H1 (cell line): ENCODE measurements around the gene SMIM13. TPM values are rescaled to one million over a fixed set of nuclear protein-coding genes. Genes with fewer than 3 reads are reported as not detected.

Experiments used
- CTCF ChIA-PET: fragments of 300-600 bp; sonication (Branson Sonifier 250); formaldehyde crosslinking; loops from one replicate; lab custom pipeline; 2021; ENCODE audit not compliant: partially characterized antibody; lab: Charles Lee
- POLR2A ChIA-PET: fragments of 300-600 bp; sonication (Branson Sonifier 250); formaldehyde crosslinking; loops from one replicate; lab custom pipeline; 2021; ENCODE audit warnings: inconsistent platforms; ENCODE audit not compliant: partially characterized antibody; lab: Charles Lee
- DNase-seq, 2 experiments: peaks; one replicate each; pipeline versions ENCODE4 v3.0.0 to v3.0.0-alpha.2; 2010 to 2022; ENCODE audit warnings: low spot score in 2 of 2, low read depth in 1 of 2, mixed read lengths in 1 of 2
- FAIRE-seq: peaks from 2 replicates; lab custom pipeline; 2011; peaks lifted over from hg19 to GRCh38; lab: Jason Lieb, UNC
- H2AFZ ChIP-seq: 2 replicates; pipeline ENCODE4 v1.8.1; 2012; ENCODE audit warnings: low read length, inconsistent platforms
- H2AK5ac ChIP-seq: 2 replicates; pipeline ENCODE4 v1.6.1; 2013; ENCODE audit warnings: low read depth, low read length
- H2BK120ac ChIP-seq: replicated peaks from 2 replicates; pipeline ENCODE3; 2013; ENCODE audit warnings: low read depth, low read length, inconsistent platforms
- H2BK12ac ChIP-seq: 2 replicates; pipeline ENCODE4 v1.6.1; 2013; ENCODE audit warnings: low read depth, low read length
- H2BK15ac ChIP-seq: 2 replicates; pipeline ENCODE4 v1.6.1; 2013; ENCODE audit warnings: low read length
- H2BK20ac ChIP-seq: 2 replicates; pipeline ENCODE4 v1.6.1; 2013; ENCODE audit warnings: low read length
- H2BK5ac ChIP-seq: 2 replicates; pipeline ENCODE4 v1.6.1; 2013; ENCODE audit warnings: low read depth, low read length
- H3K14ac ChIP-seq: 2 replicates; pipeline ENCODE4 v1.6.1; 2013; ENCODE audit warnings: inconsistent platforms; ENCODE audit not compliant: insufficient read length
- H3K18ac ChIP-seq: 2 replicates; pipeline ENCODE4 v1.6.1; 2013; ENCODE audit warnings: low read length; ENCODE audit errors: extremely low read depth
- H3K23ac ChIP-seq: 2 replicates; pipeline ENCODE4 v1.6.1; 2013; ENCODE audit warnings: inconsistent platforms; ENCODE audit not compliant: insufficient read length
- H3K23me2 ChIP-seq: 2 replicates; pipeline ENCODE4 v1.6.1; 2013; ENCODE audit warnings: low read depth, low read length
- H3K27ac ChIP-seq: 2 replicates; pipeline ENCODE4 v1.6.1; 2011; ENCODE audit warnings: low read depth, low read length, inconsistent platforms
- H3K27me3 ChIP-seq, 4 experiments: replicated peaks in 1 of 4; 1 replicate in 1 of 4; 2 replicates in 3 of 4; pipeline versions ENCODE4 v1.6.1 to v1.8.1; 2011 to 2013; ENCODE audit warnings: low read length in 3 of 4, mild to moderate bottlenecking in 3 of 4, inconsistent platforms in 2 of 4, mixed read lengths in 2 of 4, moderate library complexity in 1 of 4; ENCODE audit not compliant: control insufficient read depth in 3 of 4, insufficient read depth in 3 of 4; ENCODE audit errors: extremely low read depth in 1 of 4
- H3K36me3 ChIP-seq, 4 experiments: 2 replicates each; pipeline versions ENCODE4 v1.6.1 to v1.8.1; 2011 to 2013; ENCODE audit warnings: mild to moderate bottlenecking in 4 of 4, low read length in 3 of 4, moderate library complexity in 2 of 4, control low read depth in 1 of 4, inconsistent platforms in 1 of 4; ENCODE audit not compliant: insufficient read depth in 4 of 4, control insufficient read depth in 2 of 4
- H3K4ac ChIP-seq: replicated peaks from 2 replicates; pipeline ENCODE3; 2013; ENCODE audit warnings: low read length, low read depth, mixed read lengths, inconsistent platforms; ENCODE audit not compliant: insufficient read length
- H3K4me1 ChIP-seq, 4 experiments: replicated peaks in 1 of 4; 1 replicate in 1 of 4; 2 replicates in 3 of 4; pipeline versions ENCODE4 v1.6.1 to v1.8.1; 2011 to 2013; ENCODE audit warnings: low read length in 3 of 4, inconsistent platforms in 2 of 4, mixed read lengths in 1 of 4; ENCODE audit not compliant: insufficient read depth in 4 of 4, control insufficient read depth in 3 of 4
- H3K4me2 ChIP-seq, 2 experiments: 2 replicates each; pipeline versions ENCODE4 v1.6.1 to v1.8.1; 2011 to 2013; ENCODE audit warnings: low read depth in 2 of 2, low read length in 2 of 2, control low read depth in 1 of 2, inconsistent platforms in 1 of 2, mild to moderate bottlenecking in 1 of 2; ENCODE audit not compliant: insufficient read depth in 1 of 2
- H3K4me3 ChIP-seq, 4 experiments: fragments of 200-600, 300-600 bp in 1 of 4; sonication (generic), shearing (Covaris generic), sonication (Bioruptor Twin) in 1 of 4; 2 replicates each; pipeline versions ENCODE4 v1.5.1 to v1.8.1; 2011 to 2016; ENCODE audit warnings: low read length in 4 of 4, low read depth in 3 of 4, control low read depth in 2 of 4, inconsistent platforms in 2 of 4, mild to moderate bottlenecking in 2 of 4, mixed read lengths in 1 of 4, moderate library complexity in 1 of 4; ENCODE audit not compliant: insufficient read depth in 2 of 4; ENCODE audit errors: extremely low read depth in 1 of 4
- H3K56ac ChIP-seq: replicated peaks from 2 replicates; pipeline ENCODE3; 2013; ENCODE audit warnings: low read depth, mild to moderate bottlenecking, mixed read lengths, low read length, inconsistent platforms; ENCODE audit not compliant: insufficient read length
- H3K79me1 ChIP-seq: 2 replicates; pipeline ENCODE4 v1.6.1; 2013; ENCODE audit warnings: low read depth, low read length, control low read depth
- H3K79me2 ChIP-seq, 2 experiments: 2 replicates each; pipeline versions ENCODE4 v1.6.1 to v1.8.1; 2012 to 2013; ENCODE audit warnings: low read length in 2 of 2, mild to moderate bottlenecking in 2 of 2, inconsistent platforms in 1 of 2; ENCODE audit not compliant: insufficient read depth in 2 of 2, control insufficient read depth in 1 of 2
- H3K9ac ChIP-seq, 4 experiments: replicated peaks in 1 of 4; 1 replicate in 1 of 4; 2 replicates in 3 of 4; pipeline versions ENCODE4 v1.6.1 to v1.8.1; 2011 to 2013; ENCODE audit warnings: low read depth in 3 of 4, low read length in 3 of 4, control low read depth in 2 of 4, mild to moderate bottlenecking in 2 of 4, moderate library complexity in 2 of 4, inconsistent platforms in 1 of 4; ENCODE audit errors: extremely low read depth in 1 of 4
- H3K9me3 ChIP-seq, 2 experiments: 2 replicates each; pipeline versions ENCODE4 v1.6.1 to v1.8.1; 2012 to 2013; ENCODE audit warnings: mild to moderate bottlenecking in 2 of 2, moderate library complexity in 2 of 2, control low read depth in 1 of 2, inconsistent platforms in 1 of 2, low read depth in 1 of 2, low read length in 1 of 2, mixed read lengths in 1 of 2; ENCODE audit not compliant: insufficient read depth in 2 of 2
- H4K20me1 ChIP-seq, 2 experiments: replicated peaks in 1 of 2; 2 replicates each; pipeline versions ENCODE3 to v1.8.1; 2011 to 2013; ENCODE audit warnings: inconsistent platforms in 2 of 2, low read length in 2 of 2, mild to moderate bottlenecking in 1 of 2; ENCODE audit not compliant: insufficient read depth in 2 of 2, control insufficient read depth in 1 of 2
- H4K5ac ChIP-seq: 2 replicates; pipeline ENCODE4 v1.6.1; 2013; ENCODE audit warnings: low read length, low read depth, mixed read lengths, inconsistent platforms; ENCODE audit not compliant: insufficient read length
- H4K8ac ChIP-seq: 2 replicates; pipeline ENCODE4 v1.8.0; 2013; ENCODE audit warnings: mild to moderate bottlenecking, moderate library complexity, low read length, inconsistent platforms; ENCODE audit not compliant: insufficient read depth; ENCODE audit errors: extremely low read depth
- H4K91ac ChIP-seq: replicated peaks from 2 replicates; pipeline ENCODE3; 2013; ENCODE audit warnings: low read length, mixed read lengths, inconsistent platforms; ENCODE audit not compliant: insufficient read length
- BRCA1 ChIP-seq: IDR thresholded peaks from 2 replicates; pipeline ENCODE4 v1.6.1; 2012; ENCODE audit warnings: low read depth, low read length, improper control_type of control experiment
- CBX5 ChIP-seq: fragments of 300-800, 300-1000 bp; sonication (generic); IDR thresholded peaks from 2 replicates; pipeline ENCODE4 v1.7.1; 2016; ENCODE audit warnings: antibody characterized with exemption, low read length, low read depth
- EP300 ChIP-seq, 2 experiments: IDR thresholded peaks; 1 replicate in 1 of 2; 2 replicates in 1 of 2; pipeline ENCODE4 v1.6.1; 2011 to 2012; ENCODE audit warnings: low read depth in 2 of 2, low read length in 2 of 2, mild to moderate bottlenecking in 2 of 2, borderline replicate concordance in 1 of 2, inconsistent platforms in 1 of 2, moderate library complexity in 1 of 2
- FOSL1 ChIP-seq: IDR thresholded peaks from 2 replicates; pipeline ENCODE4 v1.6.1; 2011; ENCODE audit warnings: mild to moderate bottlenecking, low read depth, low read length, moderate library complexity; ENCODE audit not compliant: insufficient read depth
- MAFK ChIP-seq: IDR thresholded peaks from 2 replicates; pipeline ENCODE4 v1.6.1; 2012; ENCODE audit warnings: low read depth, mild to moderate bottlenecking, improper control_type of control experiment, low read length
- NANOG ChIP-seq: IDR thresholded peaks from 2 replicates; pipeline ENCODE4 v1.6.1; 2011; ENCODE audit warnings: low read length, low read depth, mild to moderate bottlenecking, inconsistent platforms; ENCODE audit not compliant: insufficient read depth, poor library complexity, severe bottlenecking
- POLR2A ChIP-seq, 2 experiments: IDR thresholded peaks; 1 replicate in 1 of 2; 2 replicates in 1 of 2; pipeline ENCODE4 v1.6.1; 2011; ENCODE audit warnings: low read depth in 2 of 2, low read length in 2 of 2, mild to moderate bottlenecking in 2 of 2; ENCODE audit errors: control extremely low read depth in 1 of 2
- RAD21 ChIP-seq, 2 experiments: IDR thresholded peaks in 1 of 2; conservative IDR thresholded peaks in 1 of 2; 2 replicates each; pipeline ENCODE4 v1.6.1; 2011; ENCODE audit warnings: low read depth in 2 of 2, low read length in 2 of 2, improper control_type of control experiment in 1 of 2, inconsistent platforms in 1 of 2, mild to moderate bottlenecking in 1 of 2, moderate library complexity in 1 of 2
- RBBP5 ChIP-seq: IDR thresholded peaks from 2 replicates; pipeline ENCODE4 v1.7.1; 2012; ENCODE audit warnings: low read depth, mild to moderate bottlenecking, inconsistent platforms, low read length, moderate library complexity, borderline replicate concordance
- SP1 ChIP-seq: IDR thresholded peaks from 2 replicates; pipeline ENCODE4 v1.6.1; 2011; ENCODE audit warnings: low read depth, low read length
- TAF7 ChIP-seq: optimal IDR thresholded peaks from 2 replicates; pipeline ENCODE3; 2011; ENCODE audit warnings: low read depth, mild to moderate bottlenecking, inconsistent platforms, low read length, moderate library complexity, borderline replicate concordance
- ZNF274 ChIP-seq: IDR thresholded peaks from 2 replicates; pipeline ENCODE4 v1.7.0; 2012; ENCODE audit warnings: low read length, borderline replicate concordance; ENCODE audit errors: extremely low read depth
- WGBS, 2 experiments: shearing (Covaris generic) in 1 of 2; methylation state at CpG; one replicate each; pipeline versions ENCODE4 v1.1.6 to v1.1.7; 2013 to 2015; ENCODE audit warnings: low lambda C conversion rate in 2 of 2, mixed read lengths in 2 of 2, inconsistent platforms in 1 of 2, low coverage in 1 of 2, missing lambda C conversion rate in 1 of 2; ENCODE audit not compliant: insufficient replicate concordance in 2 of 2, insufficient coverage in 1 of 2, insufficient read length in 1 of 2; ENCODE audit errors: extremely low coverage in 1 of 2, missing lambda C conversion rate in 1 of 2; 5-methylcytosine and 5-hydroxymethylcytosine counted together
- polyA plus RNA-seq, 7 experiments: library from polyadenylated mRNA; depleted of rRNA in 3 of 7; stranded (reverse) in 5 of 7; unstranded in 2 of 7; fragments of >200 nt in 5 of 7; fragments of 200-250 nt in 2 of 7; gene quantifications; 1 replicate in 5 of 7; 2 replicates in 1 of 7; 4 replicates in 1 of 7; pipeline versions ENCODE4 v1.2.1 to v1.2.3, GENCODE V29; 2011 to 2013; ENCODE audit warnings: missing spikeins in 2 of 7, mixed read lengths in 2 of 7
- total RNA-seq: library from RNA; stranded (reverse); fragmentation: NEBNext Ultra II Directional; extraction: Animal tissue kit (Norgen Biotek cat#: 25700); gene quantifications from 2 replicates; pipeline ENCODE4 v1.2.1, GENCODE V29; 2021
- TF ChIP-seq, protein P1 (sequence below): IDR thresholded peaks from 2 replicates; pipeline ENCODE4 v1.6.1; 2011; ENCODE audit warnings: low read depth, mild to moderate bottlenecking, low read length; ENCODE audit not compliant: insufficient read depth

Gene SMIM13
- total and polyA plus RNA-seq, 2 of the 8 experiments (the other 6 are each of a cell fraction or from before 2014, with no cell fraction given) = 1.7 to 10.6 TPM

DNA sequence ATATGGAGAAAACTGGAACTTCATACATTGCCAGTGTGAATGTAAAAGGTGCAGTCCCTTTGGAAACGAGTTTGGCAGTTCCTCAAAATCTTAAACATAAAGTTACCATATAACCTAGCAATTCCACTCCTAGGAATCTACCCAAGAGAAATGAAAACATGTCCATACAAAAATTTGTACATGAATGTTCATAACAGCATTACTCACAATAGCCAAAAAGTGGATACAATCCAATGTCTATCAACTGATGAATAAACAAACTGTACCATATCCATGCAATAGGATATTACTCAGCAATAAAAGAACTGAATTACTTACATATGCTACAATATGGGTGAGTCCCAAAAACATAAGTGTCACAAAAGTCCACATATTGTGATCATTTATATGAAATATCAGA is 66.6 kb downstream of the SMIM13 start:
- no peak overlapping the region for H3K23ac ChIP-seq
- H3K4me2 ChIP-seq = no peak overlapping the region
- no peak overlapping the region for H2AK5ac ChIP-seq
- H3K18ac ChIP-seq = no peak overlapping the region
- H4K20me1 ChIP-seq = no peaks in the 10 kb centered on the region
- H3K4ac ChIP-seq = no peak overlapping the region
- H2BK120ac ChIP-seq = no peak overlapping the region
- no peak overlapping the region for H2BK15ac ChIP-seq
- no peak overlapping the region for H2AFZ ChIP-seq
- H2BK5ac ChIP-seq = no peak overlapping the region
- H4K8ac ChIP-seq = no peak overlapping the region
- 0 out of 2 replicates have a peak overlapping the region, but pooled peaks have one; percentile 68 for H2BK20ac ChIP-seq
- H3K79me2 ChIP-seq = no peaks in the 10 kb centered on the region
- no peak overlapping the region for H4K5ac ChIP-seq
- no peak for DNase-seq
- H3K14ac ChIP-seq = no peak overlapping the region
- H2BK12ac ChIP-seq = no peak overlapping the region
- no peak overlapping the region for H3K9ac ChIP-seq
- H3K4me1 ChIP-seq = no peaks in the 10 kb centered on the region; a peak in 1 of 7 replicates
- no peaks in the 10 kb centered on the region for H3K23me2 ChIP-seq
- H3K79me1 ChIP-seq = no peaks in the 10 kb centered on the region
- H3K36me3 ChIP-seq = no peaks in the 10 kb centered on the region
- H3K27ac ChIP-seq = no peak overlapping the region
- WGBS, 2 experiments = 76% methylated on average over 1 of the region's 1 CpG; no CpG with 5 or more reads in 1 of the 2 experiments
- H4K91ac ChIP-seq = no peak overlapping the region
- ChIA-PET POLR2A (no interaction called here), CTCF (no interaction called here)
- FAIRE-seq = no peak
- no peak overlapping the region for H3K56ac ChIP-seq
- no peak overlapping the region for H3K4me3 ChIP-seq
- H3K9me3 ChIP-seq = no peaks in the 10 kb centered on the region
- H3K27me3 ChIP-seq = no peaks in the 10 kb centered on the region
- TF ChIP-seq FOSL1 (no peak), POLR2A (IDR thresholded peaks at IDR 0.05; ENCODE audit: control extremely low read depth in 1 of 2, low read depth in 2 of 2, low read length in 2 of 2) (no peak), BRCA1 (no peak), RBBP5 (no peak), MAFK (no peak), EP300 (IDR thresholded peaks at IDR 0.05; ENCODE audit: borderline replicate concordance in 1 of 2, low read depth in 2 of 2, low read length in 2 of 2) (no peak), RAD21 (IDR thresholded peaks at IDR 0.05 in 1 of 2, conservative IDR thresholded peaks at IDR 0.05 in 1 of 2; ENCODE audit: low read depth in 2 of 2, low read length in 2 of 2) (no peak), ZNF274 (no peak), CBX5 (no peak), SP1 (no peak), TAF7 (no peak), NANOG (no peak)
- TF ChIP-seq, protein P1, sequence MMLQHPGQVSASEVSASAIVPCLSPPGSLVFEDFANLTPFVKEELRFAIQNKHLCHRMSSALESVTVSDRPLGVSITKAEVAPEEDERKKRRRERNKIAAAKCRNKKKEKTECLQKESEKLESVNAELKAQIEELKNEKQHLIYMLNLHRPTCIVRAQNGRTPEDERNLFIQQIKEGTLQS = no peak
